ENCODE measurements around the gene B9D2.

B9D2 gene, protein sequence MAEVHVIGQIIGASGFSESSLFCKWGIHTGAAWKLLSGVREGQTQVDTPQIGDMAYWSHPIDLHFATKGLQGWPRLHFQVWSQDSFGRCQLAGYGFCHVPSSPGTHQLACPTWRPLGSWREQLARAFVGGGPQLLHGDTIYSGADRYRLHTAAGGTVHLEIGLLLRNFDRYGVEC

DNA sequence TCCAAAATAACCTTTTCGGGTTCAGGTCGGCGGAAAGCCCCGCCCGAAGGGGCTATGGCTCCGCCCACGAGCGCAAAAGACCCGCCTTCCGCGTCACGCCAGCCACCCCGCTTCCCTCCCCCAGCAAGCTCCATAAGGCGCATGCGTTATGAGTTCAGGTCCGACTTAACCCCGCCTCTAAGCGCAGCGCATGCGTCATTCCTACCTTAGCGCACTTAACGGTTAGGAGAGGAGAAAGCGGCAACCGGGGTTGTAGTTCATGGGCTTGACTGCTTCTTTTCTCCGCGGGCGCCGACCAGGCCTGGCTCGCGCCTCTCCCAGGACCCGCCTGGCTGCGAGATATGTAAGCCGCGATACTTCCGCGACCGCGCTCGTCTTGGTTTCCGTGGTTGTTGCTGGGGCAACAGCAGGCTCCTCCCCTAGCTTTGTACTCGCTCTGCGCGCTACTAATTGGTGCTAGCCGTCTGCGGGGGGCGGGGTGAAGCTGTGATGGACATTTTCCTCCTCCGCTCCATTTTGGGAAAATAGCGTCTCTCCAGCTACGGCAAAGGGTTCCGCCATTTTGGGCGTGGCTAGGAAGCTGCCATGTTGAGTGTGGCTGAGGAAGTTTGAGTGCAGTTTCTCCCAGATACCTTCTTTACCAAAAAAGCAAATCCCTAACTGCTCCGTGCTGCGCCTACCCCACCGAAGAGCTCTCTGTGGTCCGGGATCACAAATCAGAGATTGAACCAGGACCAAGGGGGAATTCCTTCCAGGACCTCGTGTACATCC, at the start of gene B9D2:
Gene B9D2, minus strand, starts transcription at position 397 of the 771 bp plus-strand sequence. CDS start 630 bp downstream, outside the sequence.
- peak within 1 kb of the TSS; percentile 98 for H3K4me3 ChIP-seq (ENCODE audit: low read depth, low read length)
- DNase-seq (ENCODE audit: low read depth, low spot score) = peak; percentile 87
- POLR2A ChIA-PET = interaction anchor here (0.6 to 2.8 kb wide), 2 partner anchors 11 to 137 kb away, joined by 3 to 29 read pairs; partner anchors contain the start of gene TGFB1
- TF ChIP-seq, protein P1, sequence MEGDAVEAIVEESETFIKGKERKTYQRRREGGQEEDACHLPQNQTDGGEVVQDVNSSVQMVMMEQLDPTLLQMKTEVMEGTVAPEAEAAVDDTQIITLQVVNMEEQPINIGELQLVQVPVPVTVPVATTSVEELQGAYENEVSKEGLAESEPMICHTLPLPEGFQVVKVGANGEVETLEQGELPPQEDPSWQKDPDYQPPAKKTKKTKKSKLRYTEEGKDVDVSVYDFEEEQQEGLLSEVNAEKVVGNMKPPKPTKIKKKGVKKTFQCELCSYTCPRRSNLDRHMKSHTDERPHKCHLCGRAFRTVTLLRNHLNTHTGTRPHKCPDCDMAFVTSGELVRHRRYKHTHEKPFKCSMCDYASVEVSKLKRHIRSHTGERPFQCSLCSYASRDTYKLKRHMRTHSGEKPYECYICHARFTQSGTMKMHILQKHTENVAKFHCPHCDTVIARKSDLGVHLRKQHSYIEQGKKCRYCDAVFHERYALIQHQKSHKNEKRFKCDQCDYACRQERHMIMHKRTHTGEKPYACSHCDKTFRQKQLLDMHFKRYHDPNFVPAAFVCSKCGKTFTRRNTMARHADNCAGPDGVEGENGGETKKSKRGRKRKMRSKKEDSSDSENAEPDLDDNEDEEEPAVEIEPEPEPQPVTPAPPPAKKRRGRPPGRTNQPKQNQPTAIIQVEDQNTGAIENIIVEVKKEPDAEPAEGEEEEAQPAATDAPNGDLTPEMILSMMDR (IDR thresholded peaks at IDR 0.05; ENCODE audit: insufficient read depth, low read length, missing control alignments) = no peak
- CTCF ChIA-PET = interaction anchor here (1.2 to 9.7 kb wide), 4 partner anchors 10 to 55 kb away, joined by 3 to 103 read pairs (median 8); partner anchors contain the start of gene TGFB1

DNA sequence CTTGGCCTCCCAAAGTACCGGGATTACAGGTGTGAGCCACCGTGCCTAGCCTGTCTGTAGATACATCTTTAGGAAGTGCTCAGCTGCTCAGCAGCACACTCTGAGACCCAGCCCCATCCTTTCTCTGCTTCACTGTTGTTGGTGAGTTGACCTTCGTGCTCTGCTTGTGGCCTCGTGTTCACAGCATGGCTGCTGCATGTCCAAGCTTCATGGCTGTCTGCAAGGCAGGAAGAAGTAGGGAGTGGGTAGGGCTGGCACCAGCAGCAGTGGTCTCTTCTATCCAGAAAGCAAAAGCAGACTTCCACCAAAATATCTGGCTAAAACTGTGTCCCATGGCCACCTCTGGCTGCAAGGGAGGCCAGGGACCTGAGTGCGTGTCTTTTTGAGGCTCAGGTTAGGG, 49.0 kb upstream of the B9D2 start:
- no peak for DNase-seq (ENCODE audit: low read depth, low spot score)
- H3K4me3 ChIP-seq (ENCODE audit: low read depth, low read length) = no peak overlapping the region
- CTCF ChIA-PET = no interaction called here
- POLR2A ChIA-PET = no interaction called here
- TF ChIP-seq, protein P1 (IDR thresholded peaks at IDR 0.05; ENCODE audit: insufficient read depth, low read length, missing control alignments) = no peak

DNA sequence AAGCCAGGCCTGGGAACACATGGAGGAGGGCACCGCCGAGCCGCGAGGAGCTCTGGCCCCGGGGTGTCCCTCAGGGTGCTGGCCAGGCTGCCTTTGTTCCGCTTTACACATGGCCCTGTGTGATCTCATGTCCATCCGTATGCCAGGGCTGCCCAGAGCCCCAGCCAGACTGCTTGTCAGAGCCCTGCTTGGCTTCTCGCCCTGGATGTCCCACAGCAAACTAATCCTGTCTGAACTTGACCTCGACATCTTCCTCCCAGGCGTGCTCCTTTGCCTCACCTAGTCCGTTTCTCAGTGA, 48.0 kb upstream of the B9D2 start:
- POLR2A ChIA-PET = no interaction called here
- TF ChIP-seq, protein P1 (IDR thresholded peaks at IDR 0.05; ENCODE audit: insufficient read depth, low read length, missing control alignments) = no peak
- H3K4me3 ChIP-seq (ENCODE audit: low read depth, low read length) = no peak overlapping the region
- CTCF ChIA-PET = no interaction called here
- DNase-seq (ENCODE audit: low read depth, low spot score) = no peak

DNA sequence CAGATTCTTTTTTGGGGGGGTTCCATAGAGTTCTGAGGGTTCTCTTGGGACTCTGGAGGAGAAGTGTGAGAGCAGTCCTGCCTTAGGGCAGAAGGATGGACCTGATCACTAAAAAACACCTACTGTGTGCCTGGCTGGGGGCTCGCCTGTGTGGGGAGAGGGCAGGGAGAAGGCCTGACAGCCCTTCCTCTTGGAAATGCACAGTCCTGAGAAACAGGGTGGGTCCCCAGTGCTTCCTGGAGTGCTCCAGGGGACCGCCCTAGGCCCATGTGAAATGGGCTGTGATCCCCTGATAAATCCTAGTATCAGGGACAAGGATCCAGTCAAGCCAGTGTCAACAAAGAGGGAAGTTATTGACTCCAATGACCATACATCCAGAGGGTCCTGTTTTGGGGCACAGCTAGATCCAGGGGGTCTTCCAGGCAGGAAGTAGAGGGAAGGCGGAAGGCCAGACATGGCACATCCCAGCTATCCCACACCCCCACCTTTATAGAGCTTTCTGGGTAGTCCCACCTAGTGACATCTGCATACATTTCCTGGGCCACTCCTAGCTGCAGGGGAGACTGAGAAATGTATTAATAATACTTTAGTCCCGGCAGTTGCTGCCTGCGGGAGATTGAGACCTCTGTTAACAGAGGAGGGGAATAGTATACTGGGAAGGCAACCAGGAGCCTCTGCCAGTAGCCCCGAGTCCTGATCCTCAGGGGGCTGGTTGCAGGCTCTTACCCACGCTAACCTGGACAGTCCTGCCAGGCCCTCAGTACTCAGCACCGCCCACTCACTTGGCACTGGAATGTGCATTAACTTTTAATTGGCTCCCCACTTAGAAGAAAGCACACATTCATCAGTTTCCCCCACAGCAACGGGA, 47.4 kb upstream of the B9D2 start:
- H3K4me3 ChIP-seq (ENCODE audit: low read depth, low read length) = no peak overlapping the region
- DNase-seq (ENCODE audit: low read depth, low spot score) = no peak
- ChIA-PET CTCF (no interaction called here), POLR2A (no interaction called here)
- TF ChIP-seq, protein P1 (IDR thresholded peaks at IDR 0.05; ENCODE audit: insufficient read depth, low read length, missing control alignments) = no peak

DNA sequence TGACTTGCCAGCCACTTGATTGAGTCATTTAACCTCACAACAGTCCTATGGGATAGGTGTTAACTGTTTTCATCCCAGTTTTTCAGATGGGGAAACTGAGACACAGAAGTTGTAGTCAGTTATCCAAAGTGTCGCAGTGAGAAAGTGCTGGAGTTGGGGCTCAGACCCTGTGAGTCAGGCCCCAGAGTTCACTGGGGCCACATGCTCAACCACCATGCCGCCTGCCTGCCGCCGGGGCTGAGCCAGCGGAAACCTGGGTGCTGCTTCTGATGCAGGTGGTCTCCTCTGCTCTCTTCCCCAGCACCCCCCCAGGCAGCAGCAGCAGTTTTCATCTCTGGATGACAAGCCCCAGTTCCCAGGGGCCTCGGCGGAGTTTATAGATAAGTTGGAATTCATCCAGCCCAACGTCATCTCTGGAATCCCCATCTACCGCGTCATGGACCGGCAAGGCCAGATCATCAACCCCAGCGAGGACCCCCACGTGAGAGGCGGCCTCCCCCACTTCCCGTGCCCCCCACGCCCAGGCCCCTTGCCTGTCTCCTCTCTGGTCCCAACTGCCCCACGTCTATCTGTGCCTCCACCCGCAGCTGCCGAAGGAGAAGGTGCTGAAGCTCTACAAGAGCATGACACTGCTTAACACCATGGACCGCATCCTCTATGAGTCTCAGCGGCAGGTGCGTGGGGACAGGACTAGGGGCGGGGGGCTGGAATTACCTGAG, 46.5 kb upstream of the B9D2 start:
- no peak overlapping the region for H3K4me3 ChIP-seq (ENCODE audit: low read depth, low read length)
- POLR2A ChIA-PET = no interaction called here
- CTCF ChIA-PET = interaction anchor here (0.6 to 0.8 kb wide), 2 partner anchors 38 to 57 kb away, joined by 3 read pairs; no protein-coding TSS in a partner anchor
- TF ChIP-seq, protein P1 (IDR thresholded peaks at IDR 0.05; ENCODE audit: insufficient read depth, low read length, missing control alignments) = no peak
- no peak for DNase-seq (ENCODE audit: low read depth, low spot score)

All from AG04449 (cell line).